Caco-2 (cell line): ENCODE results near the gene COL5A2. TPM values are rescaled to one million over a fixed set of nuclear protein-coding genes. Genes with fewer than 3 reads are reported as not detected.

Experiments used
- Bru-seq: library from RNA; stranded (reverse); fragments of 400-500 nt; gene quantifications from one replicate; lab custom pipeline; 2021; lab: Mats Ljungman, UMichigan
- BruChase-seq, 2 experiments: library from RNA; stranded (reverse); fragments of 400-500 nt; gene quantifications; one replicate each; lab custom pipeline; 2021; lab: Mats Ljungman, UMichigan
- BruUV-seq: library from RNA; stranded (reverse); fragments of 400-500 nt; replicated peaks from 2 replicates; lab custom pipeline; 2021; lab: Mats Ljungman, UMichigan
- CTCF ChIA-PET: fragments of 300-600 bp; sonication (Branson Sonifier 250); formaldehyde crosslinking; loops from one replicate; lab custom pipeline; 2022; ENCODE audit warnings: antibody characterized with exemption; lab: Charles Lee
- POLR2A ChIA-PET: fragments of 300-600 bp; sonication (Branson Sonifier 250); formaldehyde crosslinking; loops from one replicate; lab custom pipeline; 2022; ENCODE audit warnings: antibody characterized with exemption; lab: Charles Lee
- DNase-seq, 2 experiments: peaks; one replicate each; pipeline versions ENCODE4 v3.0.0 to v3.0.0-alpha.2; 2020 to 2022
- H3K27me3 ChIP-seq: replicated peaks from 2 replicates; pipeline ENCODE4 v1.6.0; 2011; ENCODE audit warnings: low read length; ENCODE audit not compliant: control insufficient read depth, insufficient read depth
- H3K36me3 ChIP-seq: 2 replicates; pipeline ENCODE4 v1.5.1; 2011; ENCODE audit warnings: low read length; ENCODE audit not compliant: control insufficient read depth, insufficient read depth
- H3K4me1 ChIP-seq: fragments of 250-450 bp; sonication (Bioruptor Pico); 2 replicates; pipeline ENCODE4 v1.5.1; 2020; ENCODE audit warnings: mild to moderate bottlenecking
- H3K4me3 ChIP-seq: 2 replicates; pipeline ENCODE4 v1.5.1; 2011; ENCODE audit warnings: low read depth, mild to moderate bottlenecking, control low read depth, low read length
- H3K9me3 ChIP-seq: fragments of 250-450 bp; sonication (Bioruptor Pico); 2 replicates; pipeline ENCODE4 v1.5.1; 2020; ENCODE audit warnings: mild to moderate bottlenecking, moderate library complexity
- H3K27ac Mint-ChIP-seq: one replicate; pipeline ENCODE4 v1.8.0; 2022; ENCODE audit warnings: mixed read lengths; ENCODE audit not compliant: unreplicated experiment
- H3K27me3 Mint-ChIP-seq: one replicate; pipeline ENCODE4 v1.8.0; 2022; ENCODE audit warnings: mixed read lengths; ENCODE audit not compliant: insufficient read depth, unreplicated experiment
- H3K36me3 Mint-ChIP-seq: one replicate; pipeline ENCODE4 v1.8.0; 2022; ENCODE audit warnings: mild to moderate bottlenecking, mixed read lengths; ENCODE audit not compliant: insufficient read depth, unreplicated experiment
- H3K4me1 Mint-ChIP-seq: one replicate; pipeline ENCODE4 v1.8.0; 2022; ENCODE audit warnings: low read depth, mixed read lengths; ENCODE audit not compliant: unreplicated experiment
- H3K4me3 Mint-ChIP-seq: one replicate; pipeline ENCODE4 v1.8.0; 2022; ENCODE audit warnings: mild to moderate bottlenecking, moderate library complexity, mixed read lengths; ENCODE audit not compliant: unreplicated experiment
- H3K9me3 Mint-ChIP-seq: one replicate; pipeline ENCODE4 v1.8.0; 2022; ENCODE audit warnings: mixed read lengths; ENCODE audit not compliant: unreplicated experiment
- CTCF ChIP-seq, 2 experiments: fragments of 200-600 bp in 1 of 2; IDR thresholded peaks; 1 replicate in 1 of 2; 2 replicates in 1 of 2; pipeline versions ENCODE4 v1.5.1 to v1.8.0; 2011 to 2022; ENCODE audit warnings: antibody characterized with exemption in 1 of 2, control low read depth in 1 of 2, inconsistent platforms in 1 of 2, low read depth in 1 of 2, low read length in 1 of 2, mild to moderate bottlenecking in 1 of 2, moderate library complexity in 1 of 2; ENCODE audit not compliant: insufficient read depth in 1 of 2, severe bottlenecking in 1 of 2, unreplicated experiment in 1 of 2
- intact Hi-C: fragments of 100-400 bp; cut with micrococcal nuclease; formaldehyde crosslinking; loops from one replicate; pipeline ENCODE4 v1.10.0; 2022; ENCODE audit not compliant: unreplicated experiment
- long read RNA-seq: library from polyadenylated mRNA; stranded (forward); transcript quantifications from one replicate; pipeline ENCODE4 v2.0.0, GENCODE V29; 2022
- total RNA-seq: library from RNA; stranded (reverse); gene quantifications from 2 replicates; pipeline ENCODE4 v1.2.3, GENCODE V29; 2022

The COL5A2 gene
- total RNA-seq: 190 and 244 TPM in 2 replicates
- Bru-seq, nascent RNA: percentile 93 among the genes with signal in this experiment
- percentile 84 among the genes with signal in this experiment for BruChase-seq, experiment 1, labeled RNA remaining after a 2-hour chase
- percentile 89 among the genes with signal in this experiment for BruChase-seq, experiment 2, labeled RNA remaining after a 6-hour chase
- long read RNA-seq, full-length matches to known transcripts: 64 of 171 reads
- long read RNA-seq, partial matches to known transcripts: 87 of 171 reads
- long read RNA-seq, other reads (novel, unspliced or antisense): 20 of 171 reads

GRCh38 chr2:189179570-189179950 lies at the start of gene COL5A2:
Gene COL5A2, minus strand, starts transcription at chr2:189179761. Its CDS starts 157 bp downstream, at chr2:189179604.
- H3K4me1 Mint-ChIP-seq: peaks cover 37% of the 10 kb centered on the region
- H3K27ac Mint-ChIP-seq: peak within 1 kb of the TSS; percentile 87
- intact Hi-C loops: loop anchor here (1.0 to 5.0 kb wide), 5 partner anchors 17 to 200 kb away; no protein-coding TSS in a partner anchor
- TF ChIP-seq CTCF (IDR thresholded peaks at IDR 0.05; ENCODE audit: insufficient read depth in 1 of 2, low read depth in 1 of 2, low read length in 1 of 2, severe bottlenecking in 1 of 2, unreplicated experiment in 1 of 2): no peak
- Histone ChIP-seq H3K4me1 (peaks cover 44% of the 10 kb centered on the region), H3K9me3 (no peaks in the 10 kb centered on the region), H3K4me3 (peak within 1 kb of the TSS; percentile 66), H3K36me3 (no peaks in the 10 kb centered on the region), H3K27me3 (no peaks in the 10 kb centered on the region)
- peaks cover 6% of the 10 kb centered on the region for H3K36me3 Mint-ChIP-seq
- CTCF ChIA-PET: interaction anchor here (2.9 kb wide), 1 partner anchor 37 kb away, joined by 25 read pairs; no protein-coding TSS in a partner anchor
- H3K4me3 Mint-ChIP-seq: peak within 1 kb of the TSS; percentile 92
- peak; percentile 71 for DNase-seq
- no TSS peak for BruUV-seq
- no peaks in the 10 kb centered on the region for H3K9me3 Mint-ChIP-seq
- H3K27me3 Mint-ChIP-seq: no peaks in the 10 kb centered on the region
- POLR2A ChIA-PET: no interaction called here

- ChIA-PET CTCF (no interaction called here), POLR2A (no interaction called here)
- intact Hi-C loops: loop anchor here (1.0 kb wide), 1 partner anchor 83 kb away; no protein-coding TSS in a partner anchor
- Mint-ChIP-seq H3K9me3 (no peaks in the 10 kb centered on the region), H3K27ac (no peak overlapping the region), H3K27me3 (no peaks in the 10 kb centered on the region), H3K36me3 (no peaks in the 10 kb centered on the region), H3K4me3 (no peak overlapping the region), H3K4me1 (peaks cover 25% of the 10 kb centered on the region)
- no peak for DNase-seq
- Histone ChIP-seq H3K36me3 (no peaks in the 10 kb centered on the region), H3K27me3 (no peaks in the 10 kb centered on the region), H3K4me3 (no peak overlapping the region), H3K9me3 (no peaks in the 10 kb centered on the region), H3K4me1 (peaks cover 15% of the 10 kb centered on the region)
- no peak for TF ChIP-seq CTCF (IDR thresholded peaks at IDR 0.05; ENCODE audit: insufficient read depth in 1 of 2, low read depth in 1 of 2, low read length in 1 of 2, severe bottlenecking in 1 of 2, unreplicated experiment in 1 of 2)
- BruUV-seq: no TSS peak
Observed at GRCh38 chr2:189226017-189226416, 46.5 kb upstream of the COL5A2 start.

- intact Hi-C loops: no loop called here
- Mint-ChIP-seq H3K4me1 (peaks cover 22% of the 10 kb centered on the region), H3K4me3 (no peak overlapping the region), H3K27ac (no peak overlapping the region), H3K36me3 (no peaks in the 10 kb centered on the region), H3K9me3 (no peaks in the 10 kb centered on the region), H3K27me3 (no peaks in the 10 kb centered on the region)
- DNase-seq: no peak
- ChIA-PET CTCF (no interaction called here), POLR2A (no interaction called here)
- no peaks in the 10 kb centered on the region for H3K9me3 ChIP-seq
- no peak for TF ChIP-seq CTCF (IDR thresholded peaks at IDR 0.05; ENCODE audit: insufficient read depth in 1 of 2, low read depth in 1 of 2, low read length in 1 of 2, severe bottlenecking in 1 of 2, unreplicated experiment in 1 of 2)
- no TSS peak for BruUV-seq
- no peaks in the 10 kb centered on the region for H3K27me3 ChIP-seq
- no peaks in the 10 kb centered on the region for H3K36me3 ChIP-seq
- no peak overlapping the region for H3K4me3 ChIP-seq
- peaks cover 15% of the 10 kb centered on the region for H3K4me1 ChIP-seq
Observed at GRCh38 chr2:189225032-189225431, 45.5 kb upstream of the COL5A2 start.
